Hippocampal formation (tissue), 2 donors: ENCODE data around the gene SLC38A9.
"Not testable (repeated sequence)": the region's sequence is repeated elsewhere in the genome, so short reads cannot be mapped to it uniquely, and the experiment has no call there.

Source experiments
- DNase-seq, 2 donors: peaks; one replicate each; lab custom pipeline; 2025; lab: John Stamatoyannopoulos, UW

SLC38A9 gene

GRCh38 chr5:55706230-55706629 is 5.9 kb downstream of the SLC38A9 start:
- DNase-seq: no peak

- no peak for DNase-seq
These were observed 9.4 kb downstream of the SLC38A9 start for GRCh38 chr5:55702598-55703345.

- DNase-seq: no peak
These were observed 10.5 kb downstream of the SLC38A9 start for GRCh38 chr5:55701462-55702103.

GRCh38 chr5:55700745-55701144 is 11.4 kb downstream of the SLC38A9 start:
- DNase-seq: no peak

GRCh38 chr5:55699041-55699688 is 13.0 kb downstream of the SLC38A9 start:
- DNase-seq: no peak

GRCh38 chr5:55696704-55697103 is 15.4 kb downstream of the SLC38A9 start:
- DNase-seq: not testable (repeated sequence)

GRCh38 chr5:55694152-55694830 is 17.8 kb downstream of the SLC38A9 start:
- DNase-seq: peak in 1 of 2 donors; percentile 10

GRCh38 chr5:55692509-55692908 is 19.6 kb downstream of the SLC38A9 start:
- DNase-seq: no peak

- no peak for DNase-seq
These were observed 20.1 kb downstream of the SLC38A9 start for GRCh38 chr5:55692106-55692417.

GRCh38 chr5:55691265-55692105 is 20.6 kb downstream of the SLC38A9 start:
- DNase-seq: peak in 1 of 2 donors; percentile 79

GRCh38 chr5:55682071-55682470 is 30.1 kb downstream of the SLC38A9 start:
- no peak for DNase-seq

GRCh38 chr5:55681301-55681700 is 30.8 kb downstream of the SLC38A9 start:
- no peak for DNase-seq

- no peak for DNase-seq
These were observed 31.8 kb downstream of the SLC38A9 start for GRCh38 chr5:55680353-55680752.

- no peak for DNase-seq
These were observed 32.6 kb downstream of the SLC38A9 start for GRCh38 chr5:55679556-55679955.

GRCh38 chr5:55675119-55675518 is 37.0 kb downstream of the SLC38A9 start:
- DNase-seq: no peak

GRCh38 chr5:55674340-55674739 is 37.8 kb downstream of the SLC38A9 start:
- no peak for DNase-seq

GRCh38 chr5:55672477-55672911 is 39.6 kb downstream of the SLC38A9 start:
- peak in 1 of 2 donors; percentile 64 for DNase-seq

GRCh38 chr5:55671975-55672374 is 40.1 kb downstream of the SLC38A9 start:
- no peak for DNase-seq

- no peak for DNase-seq
These were observed 43.8 kb downstream of the SLC38A9 start for GRCh38 chr5:55668356-55668755.

- no peak for DNase-seq
These were observed 44.2 kb downstream of the SLC38A9 start for GRCh38 chr5:55667938-55668337.

- DNase-seq: no peak
These were observed 47.1 kb downstream of the SLC38A9 start for GRCh38 chr5:55665065-55665464.

GRCh38 chr5:55657443-55657842 is 54.7 kb downstream of the SLC38A9 start:
- DNase-seq: no peak
